HG02885 (cell line): ENCODE data around the gene PDE4D.

Experiments
- ATAC-seq: cut with Tn5 transposase; IDR thresholded peaks from one replicate; pipeline ENCODE4 v1.9.1; 2021; ENCODE audit warnings: mild to moderate bottlenecking; ENCODE audit not compliant: unreplicated experiment, poor library complexity

Gene PDE4D

GRCh38 chr5:59537961-59538749 lies 355.4 kb downstream of the PDE4D start:
- ATAC-seq = no peak

DNA sequence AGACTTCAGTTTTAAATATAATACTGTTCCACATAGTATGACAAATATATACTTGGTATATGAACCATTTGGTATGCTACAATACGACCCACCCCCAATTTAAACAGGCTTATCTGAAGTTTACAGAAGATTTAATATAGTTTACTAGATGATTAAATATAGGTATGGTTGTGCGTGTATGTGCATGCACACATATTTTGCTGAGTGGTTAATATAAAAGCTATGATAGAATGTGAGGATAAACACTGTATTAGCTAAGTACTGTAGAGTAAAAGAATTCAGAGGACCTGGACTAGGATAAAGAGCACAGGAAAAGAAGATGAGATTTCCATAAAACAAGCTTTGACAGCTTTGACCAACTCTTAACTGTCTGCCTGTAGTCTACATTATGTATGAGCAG lies 356.7 kb downstream of the PDE4D start:
- no peak for ATAC-seq

GRCh38 chr5:59535561-59535960 lies 358.0 kb downstream of the PDE4D start:
- no peak for ATAC-seq

- ATAC-seq = no peak
These were observed 359.8 kb downstream of the PDE4D start for GRCh38 chr5:59533730-59534108.

DNA sequence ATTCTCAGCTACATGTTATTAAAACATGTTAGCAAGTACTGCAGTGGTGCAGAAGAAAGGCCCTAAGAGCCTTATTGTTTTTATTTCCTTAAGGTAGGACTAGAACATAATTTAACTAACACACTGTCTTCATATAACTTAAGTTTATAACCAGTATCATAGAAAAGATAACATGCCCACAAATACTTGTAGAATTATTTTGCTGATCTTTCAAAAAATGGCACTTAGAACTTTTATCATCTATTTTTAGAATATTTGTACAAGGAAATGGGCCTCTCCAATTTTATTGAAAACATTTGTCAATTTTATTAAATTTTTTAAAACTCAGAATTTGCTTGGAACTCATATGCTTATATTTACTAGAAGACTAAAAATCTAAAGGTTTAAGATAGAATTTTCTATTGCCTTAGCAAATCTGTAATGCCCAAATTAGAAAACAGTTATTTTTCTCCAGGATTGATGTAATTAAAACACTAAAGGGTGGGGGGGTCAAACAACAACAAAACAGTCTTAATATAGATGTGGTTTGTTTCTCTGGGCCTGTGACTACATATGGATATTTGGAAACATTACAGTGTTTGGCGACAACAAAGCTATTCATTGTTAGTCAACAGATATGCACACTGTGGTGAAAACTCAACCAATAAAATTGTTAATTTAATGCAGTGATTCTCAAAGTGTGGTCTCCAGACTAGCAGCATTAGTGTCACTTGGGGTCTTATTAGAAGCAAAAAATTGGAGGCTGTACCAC lies 360.4 kb downstream of the PDE4D start:
- ATAC-seq = no peak

DNA sequence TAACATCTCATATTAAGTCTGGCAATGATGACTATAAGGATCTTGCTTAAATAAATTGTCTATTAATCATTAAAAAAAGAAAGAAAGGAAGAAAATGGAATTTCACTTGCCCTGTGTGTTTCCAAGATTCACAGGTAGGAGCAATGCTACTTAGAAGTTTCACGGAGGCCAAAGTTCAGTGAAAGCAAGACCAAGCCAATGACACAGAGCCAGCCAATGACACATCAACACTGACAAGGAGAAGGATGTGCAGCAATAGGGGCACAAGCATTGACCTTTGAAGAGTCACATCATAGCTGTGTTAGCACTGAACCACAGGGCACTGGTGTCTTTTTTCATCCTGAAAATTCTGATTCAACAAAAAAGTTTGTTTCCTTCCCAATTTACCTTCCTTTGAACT lies 364.3 kb downstream of the PDE4D start:
- ATAC-seq = no peak

GRCh38 chr5:59528202-59528862 lies 365.2 kb downstream of the PDE4D start:
- no peak for ATAC-seq

- ATAC-seq = no peak
These were observed 367.6 kb downstream of the PDE4D start for GRCh38 chr5:59525957-59526356.

DNA sequence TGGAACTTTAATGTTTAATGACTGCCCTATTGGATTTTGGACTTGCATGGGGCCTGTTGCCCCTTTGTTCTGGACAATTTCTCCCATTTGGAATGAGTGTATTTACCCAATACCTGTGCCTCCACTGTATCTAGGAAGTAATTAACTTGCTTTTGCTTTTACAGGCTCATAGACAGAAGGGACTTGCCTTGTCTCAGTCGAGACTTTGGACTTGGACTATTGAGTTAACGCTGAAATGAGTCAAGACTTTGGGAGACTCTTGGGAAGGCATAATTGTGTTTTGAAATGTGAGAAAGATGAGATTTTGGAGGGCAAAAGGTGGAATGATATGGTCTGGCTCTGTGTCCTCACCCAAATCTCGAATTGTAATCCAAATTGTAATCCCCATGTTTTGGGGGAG lies 368.2 kb downstream of the PDE4D start:
- ATAC-seq = no peak

DNA sequence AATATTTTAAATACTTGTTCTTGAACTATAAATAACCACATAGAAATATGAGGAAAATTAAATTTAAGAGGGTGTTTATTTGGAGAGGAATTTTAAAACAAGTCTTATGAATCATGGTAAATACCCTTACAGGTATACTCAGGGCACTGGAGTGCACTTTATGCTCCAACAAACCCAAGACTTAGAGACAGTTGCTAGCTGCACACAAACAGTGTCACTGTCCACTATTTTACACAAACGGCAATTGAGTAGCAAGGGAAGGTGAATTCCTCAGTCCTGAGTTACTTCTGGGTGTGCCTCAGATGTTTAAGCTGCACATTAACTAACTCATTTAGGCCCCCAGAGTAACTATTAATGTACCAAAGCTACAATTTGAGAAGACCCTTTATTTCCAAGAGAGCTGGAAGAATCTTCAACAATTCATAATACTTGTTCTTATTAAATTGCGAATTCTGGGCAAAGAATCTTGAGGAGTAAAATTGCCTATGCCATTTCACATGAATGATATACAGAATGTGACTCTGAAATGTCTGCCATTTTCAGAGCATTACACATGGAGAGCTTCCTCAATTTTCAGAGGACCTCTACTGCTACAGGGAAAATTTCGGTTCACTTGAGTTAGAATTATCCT lies 371.2 kb downstream of the PDE4D start:
- ATAC-seq = no peak

- ATAC-seq = no peak
These were observed 372.1 kb downstream of the PDE4D start for GRCh38 chr5:59521476-59521875.

- ATAC-seq = no peak
These were observed 374.2 kb downstream of the PDE4D start for GRCh38 chr5:59519338-59519737.

DNA sequence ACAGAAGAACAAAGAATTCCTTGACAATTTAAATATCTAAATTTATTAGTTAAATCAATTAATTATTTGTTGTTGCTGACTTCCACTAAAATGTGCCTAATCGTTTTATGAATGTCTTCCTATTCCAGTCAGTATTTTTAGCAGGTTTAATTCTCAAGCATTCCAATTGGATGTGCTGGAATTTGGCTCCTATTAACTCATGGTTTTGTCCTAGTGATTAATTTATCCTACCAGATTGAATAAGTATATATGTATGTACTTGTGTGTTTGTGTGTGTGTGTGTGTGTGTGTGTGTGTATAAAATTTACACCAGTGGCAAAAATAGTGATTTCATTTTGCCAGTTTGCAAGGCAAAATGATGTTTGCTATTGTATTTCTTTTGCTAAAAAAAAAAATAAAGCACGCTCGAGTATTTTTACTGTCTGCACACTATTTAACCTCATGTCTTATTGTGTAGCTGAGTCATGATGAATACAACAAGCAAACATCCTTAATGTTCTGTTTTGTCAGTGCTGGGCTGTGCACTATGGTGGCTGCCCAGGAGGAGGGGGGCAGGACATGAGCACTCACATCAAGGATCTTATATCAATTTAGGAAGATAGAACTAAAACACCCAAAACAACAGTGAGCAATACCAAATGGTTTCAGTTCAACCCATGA lies 375.5 kb downstream of the PDE4D start:
- ATAC-seq = no peak

DNA sequence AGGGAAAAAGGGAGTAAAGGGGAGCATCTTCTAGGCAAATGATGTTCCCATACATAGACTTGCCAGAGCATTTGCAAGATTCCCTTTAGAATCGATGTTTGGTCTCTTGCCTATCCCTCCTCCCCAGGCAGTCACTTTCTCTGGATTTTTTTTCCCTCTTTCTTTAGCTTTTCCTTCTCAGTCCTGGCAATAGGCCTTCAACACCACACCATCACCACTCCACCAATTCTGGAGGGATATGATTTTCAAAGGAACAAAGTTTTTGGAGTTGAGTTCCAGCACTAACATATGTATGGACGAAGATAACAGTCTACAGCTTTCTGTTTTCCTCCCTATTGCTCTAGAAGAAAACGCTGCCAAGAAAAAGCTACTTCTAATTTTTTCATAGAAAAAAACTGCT lies 377.4 kb downstream of the PDE4D start:
- ATAC-seq = no peak

- ATAC-seq = no peak
These were observed 387.1 kb downstream of the PDE4D start for GRCh38 chr5:59506285-59506877.

GRCh38 chr5:59504043-59504442 lies 389.5 kb downstream of the PDE4D start:
- no peak for ATAC-seq

GRCh38 chr5:59503220-59503619 lies 390.3 kb downstream of the PDE4D start:
- no peak for ATAC-seq

GRCh38 chr5:59501316-59501715 lies 392.2 kb downstream of the PDE4D start:
- no peak for ATAC-seq

- ATAC-seq = no peak
These were observed 393.5 kb downstream of the PDE4D start for GRCh38 chr5:59500014-59500413.

- ATAC-seq = no peak
These were observed 396.3 kb downstream of the PDE4D start for GRCh38 chr5:59497207-59497606.
